ENCODE results near the gene OVCA2. TPM values are rescaled to one million over a fixed set of nuclear protein-coding genes. Genes with fewer than 3 reads are reported as not detected.

Gene OVCA2
- total RNA-seq, 1 experiment from 2014 or later: 24.6 TPM

GRCh38 chr17:2055292-2056205, 13.7 kb downstream of the OVCA2 start:
- Histone ChIP-seq H3K79me1 (ENCODE audit: insufficient read depth, low read depth, low read length, poor library complexity, severe bottlenecking) (no peaks in the 10 kb centered on the region), H3K14ac (ENCODE audit: insufficient read depth, low read length) (no peak overlapping the region), H3K79me2 (ENCODE audit: insufficient read depth, low read length) (no peaks in the 10 kb centered on the region), H3K9me3 (ENCODE audit: control insufficient read depth, low read depth, low read length) (no peaks in the 10 kb centered on the region), H4K20me1 (ENCODE audit: control insufficient read depth, insufficient read depth, insufficient read length) (peaks cover 4% of the 10 kb centered on the region), H3K27me3 (ENCODE audit: insufficient read depth, low read length) (peaks cover 61% of the 10 kb centered on the region), H2BK15ac (ENCODE audit: low read depth, low read length) (no peak overlapping the region; the same call in 1 of the 2 replicates), H4K8ac (replicated peaks; ENCODE audit: insufficient read length, low read depth, low read length) (no peak overlapping the region), H3K4me2 (ENCODE audit: insufficient read depth, insufficient read length, low read length) (peak overlapping the region; percentile 51), H3K56ac (ENCODE audit: insufficient read length, low read depth, low read length) (no peak overlapping the region), H3T11ph (ENCODE audit: low read length) (no peak overlapping the region), H4K91ac (ENCODE audit: insufficient read length, low read depth, low read length) (no peak overlapping the region), H3K23ac (ENCODE audit: insufficient read length, low read depth, low read length) (no peak overlapping the region), H3K4me1 (ENCODE audit: insufficient read depth, low read length) (no peaks in the 10 kb centered on the region), H2BK120ac (ENCODE audit: low read depth, low read length, poor library complexity, severe bottlenecking) (no peak overlapping the region), H3K9ac (ENCODE audit: extremely low read depth, insufficient read length, low read length) (no peak overlapping the region), H3K18ac (ENCODE audit: insufficient read length, low read depth, low read length) (no peak overlapping the region), H2BK5ac (ENCODE audit: insufficient read length, low read length) (no peak overlapping the region), H3K4ac (ENCODE audit: low read depth, low read length) (no peak overlapping the region), H2AFZ (ENCODE audit: low read length) (no peak overlapping the region), H3K27ac (ENCODE audit: insufficient read length, low read depth, low read length) (no peak overlapping the region), H4K5ac (ENCODE audit: insufficient read length, low read depth, low read length) (no peak overlapping the region), H2BK12ac (ENCODE audit: insufficient read length, low read depth, low read length) (no peak overlapping the region), H3K23me2 (ENCODE audit: insufficient read length, low read depth, low read length, poor library complexity, severe bottlenecking) (peaks cover 9% of the 10 kb centered on the region), H2BK20ac (ENCODE audit: low read depth, low read length, poor library complexity, severe bottlenecking) (no peak overlapping the region), H2AK5ac (ENCODE audit: insufficient read length, low read length) (no peak overlapping the region)
- TF ChIP-seq CTCF (conservative IDR thresholded peaks at IDR 0.05): no peak
- peaks cover 78% of the 10 kb centered on the region for H3K27me3 Mint-ChIP-seq (ENCODE audit: low read depth)
- H3K27ac Mint-ChIP-seq: no peak overlapping the region
- peaks cover 10 to 13% of the 10 kb centered on the region in 2 experiments for H3K4me1 Mint-ChIP-seq
- no CpG with 5 or more reads among the region's 113 CpGs for WGBS (ENCODE audit: extremely low coverage, insufficient read length, low lambda C conversion rate)
- H3K4me3 Mint-ChIP-seq: no peak overlapping the region; a peak in 1 of 5 replicates
- peaks cover 0 to 2% (median 1%) of the 10 kb centered on the region in 3 experiments; a peak in 5 of 7 replicates for H3K36me3 Mint-ChIP-seq (ENCODE audit: insufficient read depth in 1 of 3, low read depth in 3 of 3)
- no peaks in the 10 kb centered on the region for H3K9me3 Mint-ChIP-seq
- DNase-seq: no peak

Data from H9 (cell line).